ENCODE measurements around the gene PLXNA4. TPM values are rescaled to one million over a fixed set of nuclear protein-coding genes. Genes with fewer than 3 reads are reported as not detected.
"Not testable (repeated sequence)": the region's sequence is repeated elsewhere in the genome, so short reads cannot be mapped to it uniquely, and the experiment has no call there.

The PLXNA4 gene, protein sequence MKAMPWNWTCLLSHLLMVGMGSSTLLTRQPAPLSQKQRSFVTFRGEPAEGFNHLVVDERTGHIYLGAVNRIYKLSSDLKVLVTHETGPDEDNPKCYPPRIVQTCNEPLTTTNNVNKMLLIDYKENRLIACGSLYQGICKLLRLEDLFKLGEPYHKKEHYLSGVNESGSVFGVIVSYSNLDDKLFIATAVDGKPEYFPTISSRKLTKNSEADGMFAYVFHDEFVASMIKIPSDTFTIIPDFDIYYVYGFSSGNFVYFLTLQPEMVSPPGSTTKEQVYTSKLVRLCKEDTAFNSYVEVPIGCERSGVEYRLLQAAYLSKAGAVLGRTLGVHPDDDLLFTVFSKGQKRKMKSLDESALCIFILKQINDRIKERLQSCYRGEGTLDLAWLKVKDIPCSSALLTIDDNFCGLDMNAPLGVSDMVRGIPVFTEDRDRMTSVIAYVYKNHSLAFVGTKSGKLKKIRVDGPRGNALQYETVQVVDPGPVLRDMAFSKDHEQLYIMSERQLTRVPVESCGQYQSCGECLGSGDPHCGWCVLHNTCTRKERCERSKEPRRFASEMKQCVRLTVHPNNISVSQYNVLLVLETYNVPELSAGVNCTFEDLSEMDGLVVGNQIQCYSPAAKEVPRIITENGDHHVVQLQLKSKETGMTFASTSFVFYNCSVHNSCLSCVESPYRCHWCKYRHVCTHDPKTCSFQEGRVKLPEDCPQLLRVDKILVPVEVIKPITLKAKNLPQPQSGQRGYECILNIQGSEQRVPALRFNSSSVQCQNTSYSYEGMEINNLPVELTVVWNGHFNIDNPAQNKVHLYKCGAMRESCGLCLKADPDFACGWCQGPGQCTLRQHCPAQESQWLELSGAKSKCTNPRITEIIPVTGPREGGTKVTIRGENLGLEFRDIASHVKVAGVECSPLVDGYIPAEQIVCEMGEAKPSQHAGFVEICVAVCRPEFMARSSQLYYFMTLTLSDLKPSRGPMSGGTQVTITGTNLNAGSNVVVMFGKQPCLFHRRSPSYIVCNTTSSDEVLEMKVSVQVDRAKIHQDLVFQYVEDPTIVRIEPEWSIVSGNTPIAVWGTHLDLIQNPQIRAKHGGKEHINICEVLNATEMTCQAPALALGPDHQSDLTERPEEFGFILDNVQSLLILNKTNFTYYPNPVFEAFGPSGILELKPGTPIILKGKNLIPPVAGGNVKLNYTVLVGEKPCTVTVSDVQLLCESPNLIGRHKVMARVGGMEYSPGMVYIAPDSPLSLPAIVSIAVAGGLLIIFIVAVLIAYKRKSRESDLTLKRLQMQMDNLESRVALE (N-terminal part only)
- polyA plus RNA-seq (ENCODE audit: insufficient read length in 4 of 4) = 10 to 100 TPM; 13.1 to 14.7 (median 13.6) TPM

DNA sequence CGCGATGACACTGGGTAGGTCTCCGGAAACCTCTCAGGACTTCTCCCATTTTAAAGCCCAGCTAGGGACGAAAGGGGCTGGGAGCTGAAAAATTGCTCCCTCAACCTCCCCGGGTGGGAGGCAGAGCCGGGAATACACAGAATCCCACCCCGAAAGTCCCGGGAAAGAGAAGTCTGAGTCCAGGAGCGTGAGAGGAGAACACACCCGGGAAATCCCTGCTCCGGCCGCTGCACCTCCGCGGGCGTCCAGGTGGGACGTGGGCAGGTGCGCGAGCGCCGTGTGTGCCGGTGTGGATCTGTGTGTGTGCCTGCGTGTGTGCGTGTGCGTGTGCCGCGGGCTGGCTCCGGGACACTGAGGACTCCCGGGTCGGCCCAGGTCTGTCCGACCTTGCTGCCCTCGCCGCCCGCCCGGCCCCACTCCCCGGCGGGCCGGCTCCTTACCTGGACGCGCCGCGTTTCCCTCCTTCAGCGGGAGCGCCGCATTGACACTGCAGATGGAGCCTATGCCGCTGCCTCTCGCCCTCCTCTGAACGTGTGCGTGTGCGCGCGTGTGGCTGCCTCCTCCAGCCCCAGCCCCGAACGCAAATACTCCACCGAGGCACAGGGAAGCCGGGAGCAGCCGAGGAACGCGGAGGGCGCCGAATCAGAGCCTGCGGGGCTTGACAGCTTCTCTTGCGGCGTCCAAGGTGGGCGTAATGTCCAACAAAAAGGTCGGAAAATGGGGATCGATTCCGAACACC, at the start of gene PLXNA4:
PLXNA4 (minus strand) TSS at position 489 of the 739 bp plus-strand sequence. CDS start 67,777 bp downstream, outside the sequence.
- no peak for DNase-seq (ENCODE audit: low read depth in 4 of 4, low spot score in 3 of 4)

DNA sequence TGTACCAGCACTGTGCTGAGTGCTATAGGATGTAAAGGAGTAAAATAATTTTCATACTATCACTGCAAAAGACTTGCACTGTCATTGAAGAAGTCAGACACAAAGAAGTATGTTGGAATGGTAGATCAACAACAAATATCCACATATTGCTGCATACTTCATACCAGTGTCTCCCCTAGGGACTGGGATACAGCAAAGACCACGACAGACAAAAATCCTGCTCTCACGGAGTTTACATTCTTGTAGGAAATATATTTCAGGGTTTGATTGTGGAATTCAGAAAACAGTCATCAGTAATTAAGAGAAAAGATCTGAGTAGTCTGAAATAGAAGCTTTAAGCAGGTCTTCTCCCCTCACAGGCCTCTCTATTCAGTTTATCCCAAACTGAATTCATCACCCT, 49.4 kb upstream of the PLXNA4 start:
- no peak for DNase-seq (ENCODE audit: low read depth in 4 of 4, low spot score in 3 of 4)

DNA sequence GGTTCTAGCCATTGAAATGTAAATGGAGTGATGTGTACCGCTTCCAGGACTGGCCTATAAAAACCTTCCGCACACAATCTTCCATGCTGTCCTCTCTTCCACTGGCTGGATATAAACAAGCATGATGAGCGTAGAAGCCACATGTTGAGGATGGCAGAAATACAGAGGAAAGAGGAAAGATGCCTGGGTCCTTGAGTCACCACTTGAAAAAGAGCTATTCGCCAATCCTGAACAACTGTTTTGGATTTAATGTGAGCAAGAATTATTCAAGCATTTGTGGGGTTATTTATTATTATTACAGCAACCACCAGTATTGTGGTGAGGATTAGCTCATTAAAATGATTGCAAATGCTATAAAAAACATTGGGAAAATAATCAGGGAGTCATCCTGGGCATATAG, 45.8 kb upstream of the PLXNA4 start:
- DNase-seq (ENCODE audit: low read depth in 4 of 4, low spot score in 3 of 4) = no peak

DNA sequence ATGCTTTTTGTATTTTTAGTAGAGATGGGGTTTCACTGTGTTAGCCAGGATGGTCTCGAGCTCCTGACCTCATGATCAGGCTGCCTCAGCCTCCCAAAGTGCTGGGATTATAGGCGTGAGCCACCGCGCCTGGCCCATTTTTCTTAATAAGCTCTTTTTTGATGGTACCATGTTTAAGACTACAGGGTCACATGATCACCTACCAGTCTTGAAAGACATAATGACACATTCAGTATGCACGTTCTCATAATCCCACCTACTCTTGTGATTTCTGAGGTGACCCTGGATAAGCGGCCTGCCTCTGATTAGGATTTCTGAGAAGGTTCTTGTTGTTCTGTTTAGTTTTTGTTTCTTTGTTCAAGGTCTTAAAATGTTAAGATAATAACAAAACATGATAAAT, 43.7 kb upstream of the PLXNA4 start:
- no peak for DNase-seq (ENCODE audit: low read depth in 4 of 4, low spot score in 3 of 4)

DNA sequence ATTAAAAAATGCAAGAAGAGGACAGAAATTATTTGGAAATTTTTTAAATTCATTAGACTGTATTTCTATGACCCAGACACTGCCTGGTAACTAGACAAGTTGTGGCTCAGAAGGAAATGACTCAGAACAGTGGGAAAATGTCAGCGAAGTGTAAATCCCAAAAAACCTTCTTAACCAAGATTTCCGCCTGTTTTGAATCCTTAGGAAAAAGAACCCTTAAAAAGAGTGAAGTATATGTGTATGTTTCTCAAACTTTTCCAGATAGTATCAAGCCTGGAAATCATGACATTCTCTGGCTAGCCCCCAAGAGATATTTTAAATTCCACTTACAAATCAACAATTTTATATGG, 42.7 kb upstream of the PLXNA4 start:
- DNase-seq (ENCODE audit: low read depth in 4 of 4, low spot score in 3 of 4) = no peak

DNA sequence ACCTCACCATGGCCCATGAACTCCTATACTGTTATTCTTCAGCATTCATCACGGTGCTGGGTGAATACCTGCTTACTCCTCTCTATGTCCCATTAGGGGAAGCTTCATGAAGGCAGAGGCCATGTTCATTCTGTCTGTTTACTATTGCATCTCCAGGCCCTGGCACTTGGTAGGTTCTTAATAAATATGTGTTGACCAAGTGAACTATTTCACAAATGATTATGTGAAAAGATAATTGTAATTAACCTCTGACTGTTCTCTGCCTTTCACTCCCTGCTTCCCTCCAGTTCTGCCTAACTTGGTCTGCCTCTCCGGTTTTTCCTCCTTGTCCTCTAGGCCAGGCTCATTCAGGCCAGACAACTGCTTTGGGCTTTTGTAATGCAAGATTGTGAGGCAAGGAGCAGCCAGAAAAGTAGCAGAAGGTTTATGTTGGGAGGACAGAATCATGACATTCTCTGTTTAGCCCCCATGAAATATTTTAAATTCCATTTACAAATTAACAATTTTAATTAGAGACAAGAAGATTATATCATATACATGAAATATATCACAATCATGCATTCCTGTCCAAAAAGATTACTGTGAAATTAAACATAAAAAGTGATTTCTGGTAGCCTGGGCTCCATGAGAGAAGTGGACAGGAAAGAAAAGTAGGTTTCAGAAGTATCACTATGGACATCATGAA, 42.1 kb upstream of the PLXNA4 start:
- DNase-seq (ENCODE audit: low read depth in 4 of 4, low spot score in 3 of 4) = no peak

DNA sequence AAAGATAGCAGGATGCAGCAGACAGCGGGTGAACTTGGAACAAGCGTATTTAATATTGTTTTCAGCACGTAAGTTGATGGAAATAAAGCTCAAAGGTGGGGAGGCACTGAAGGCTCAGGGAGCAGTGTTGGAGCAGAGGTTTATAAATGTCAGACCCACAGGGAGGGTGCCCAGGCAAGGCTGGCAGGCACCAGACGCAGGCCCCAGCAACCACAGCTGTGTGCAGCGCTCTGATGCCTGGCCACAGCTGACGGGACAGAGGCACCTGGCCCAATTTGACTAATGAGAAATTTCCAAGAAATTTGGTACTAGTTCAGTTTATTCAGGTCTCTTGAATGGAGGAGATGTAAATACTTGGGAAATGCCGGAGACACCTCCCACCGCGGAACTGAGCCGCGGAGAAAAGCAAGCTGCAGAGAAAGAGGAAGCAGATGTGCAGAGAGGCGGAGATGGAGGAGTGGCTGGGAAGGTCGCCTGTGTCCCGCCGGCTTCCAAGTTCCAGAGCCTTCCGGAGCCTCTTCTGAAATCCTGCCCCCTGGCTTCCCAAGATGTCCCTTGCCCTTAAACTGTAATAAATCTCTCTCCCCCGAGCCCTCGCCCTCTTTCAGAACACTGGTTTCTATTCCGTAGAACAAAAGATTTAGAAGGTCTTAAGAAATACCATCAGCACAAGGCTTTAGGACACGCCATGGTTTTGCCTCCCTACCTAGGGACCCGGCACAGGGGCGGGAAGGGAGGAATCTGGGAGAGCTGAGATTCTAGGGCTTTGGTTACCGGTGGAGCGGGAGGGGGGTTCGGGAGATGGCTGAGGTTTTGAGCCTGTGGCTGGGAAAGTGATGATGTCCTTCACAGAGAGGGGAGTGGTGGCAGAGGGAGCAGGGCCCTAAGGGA, 38.4 kb upstream of the PLXNA4 start:
- DNase-seq (ENCODE audit: low read depth in 4 of 4, low spot score in 3 of 4) = peak; percentile 24 to 41 (median 28)

DNA sequence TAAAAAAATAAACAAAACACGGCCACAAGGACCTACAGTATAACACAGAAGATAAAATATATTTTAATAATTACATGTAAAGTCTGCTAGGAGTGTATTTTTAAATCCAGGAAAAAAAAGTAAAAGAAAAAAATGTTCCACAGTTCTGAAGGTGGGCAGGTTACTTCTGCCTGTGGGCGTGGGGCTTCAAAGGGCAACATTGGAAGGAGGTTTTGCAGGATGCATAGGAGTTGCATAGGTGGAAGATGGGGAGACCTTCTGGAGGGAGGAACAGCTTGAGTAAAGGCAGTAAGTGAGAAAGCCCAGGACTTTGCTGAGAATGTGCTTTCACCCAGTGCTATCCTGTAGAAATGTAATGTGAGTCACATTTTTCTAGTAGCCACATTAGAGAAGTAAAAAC, 37.5 kb upstream of the PLXNA4 start:
- DNase-seq (ENCODE audit: low read depth in 4 of 4, low spot score in 3 of 4) = no peak

DNA sequence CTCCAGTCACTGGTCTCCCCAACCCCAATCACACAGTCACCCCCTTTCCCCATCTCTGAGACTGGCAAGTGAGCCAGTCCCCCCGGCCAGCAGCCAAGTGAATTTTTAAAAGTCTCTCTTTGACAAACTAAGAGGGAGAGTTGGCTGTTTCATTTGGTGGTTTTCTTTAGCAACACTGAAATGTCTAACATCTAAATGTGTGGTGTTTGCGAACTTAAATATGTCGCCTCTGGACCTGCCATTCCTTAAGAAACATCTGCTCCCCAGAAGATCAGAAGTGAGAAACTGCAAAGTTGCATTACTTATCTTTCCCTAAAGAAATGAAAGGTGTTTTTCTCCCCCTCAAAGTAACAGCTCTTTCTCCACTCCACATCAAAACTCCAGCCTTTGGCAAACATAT, 34.7 kb upstream of the PLXNA4 start:
- no peak for DNase-seq (ENCODE audit: low read depth in 4 of 4, low spot score in 3 of 4)

DNA sequence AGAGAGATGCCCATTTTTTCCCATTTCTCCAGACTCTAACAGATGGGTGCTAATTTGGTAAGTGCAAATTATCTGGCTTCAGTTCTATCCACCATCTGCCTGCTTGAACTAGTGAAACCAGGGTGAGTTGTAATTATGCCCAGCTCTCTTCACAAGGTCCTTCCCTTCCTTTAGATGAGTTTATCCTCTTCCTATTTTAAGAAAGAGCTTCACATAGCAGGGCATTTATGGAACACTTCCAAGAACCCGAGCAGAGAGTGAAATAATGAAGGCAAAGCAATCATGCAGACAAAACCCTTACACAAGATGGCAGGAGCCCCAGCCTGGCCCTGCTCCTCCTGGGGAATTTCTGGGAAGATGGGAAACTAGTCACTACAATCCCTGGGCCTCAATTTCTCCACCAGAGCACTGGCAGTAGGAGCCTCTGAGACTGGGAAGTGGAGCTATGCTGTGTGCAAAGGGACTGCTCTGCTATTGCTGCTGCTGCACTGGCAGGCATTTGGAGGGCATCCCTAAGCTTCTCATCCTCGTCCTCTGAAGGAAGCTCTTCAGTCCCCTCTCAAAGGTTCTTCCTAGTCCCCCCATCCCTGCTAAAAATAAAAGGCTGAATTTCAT, 33.7 kb upstream of the PLXNA4 start:
- DNase-seq (ENCODE audit: low read depth in 4 of 4, low spot score in 3 of 4) = no peak

DNA sequence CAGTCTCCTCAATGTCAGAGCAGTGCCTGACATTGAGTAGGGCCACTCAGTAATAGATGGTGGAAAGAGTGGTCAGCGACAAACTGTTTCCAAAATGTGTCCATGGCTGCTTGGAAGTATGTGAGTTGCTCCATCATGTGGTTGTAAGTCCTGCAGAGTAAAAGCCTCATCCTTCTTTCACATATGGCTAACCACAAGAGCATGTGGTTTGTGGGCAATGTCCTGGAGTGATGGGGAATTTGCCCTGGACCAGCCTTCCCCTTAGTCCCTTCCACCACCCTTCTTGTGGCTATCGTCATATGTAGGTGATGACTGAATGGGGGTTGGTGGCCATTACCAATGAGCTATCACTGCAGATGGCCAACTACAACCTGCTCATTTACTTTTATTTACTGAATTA, 33.0 kb upstream of the PLXNA4 start:
- no peak for DNase-seq (ENCODE audit: low read depth in 4 of 4, low spot score in 3 of 4)

DNA sequence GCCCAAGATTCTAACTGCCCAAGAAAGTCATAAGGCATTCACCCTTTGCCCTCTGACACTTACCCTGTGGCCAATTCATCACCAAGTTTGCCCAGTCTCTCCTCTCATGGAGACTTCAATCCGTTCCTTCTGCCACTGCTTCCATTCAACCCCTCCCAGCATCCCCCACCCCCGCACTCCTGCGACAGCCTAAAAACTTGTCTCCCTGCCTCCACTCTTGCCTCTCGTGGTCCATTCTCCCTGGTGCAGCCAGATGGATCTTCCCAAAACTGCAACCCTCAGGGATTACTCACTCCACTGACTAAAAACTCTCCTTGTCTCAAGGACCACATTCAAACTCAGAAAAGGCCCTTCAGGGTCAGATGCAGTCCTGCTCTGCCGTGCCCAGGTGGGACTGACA, 32.3 kb upstream of the PLXNA4 start:
- DNase-seq (ENCODE audit: low read depth in 4 of 4, low spot score in 3 of 4) = no peak

DNA sequence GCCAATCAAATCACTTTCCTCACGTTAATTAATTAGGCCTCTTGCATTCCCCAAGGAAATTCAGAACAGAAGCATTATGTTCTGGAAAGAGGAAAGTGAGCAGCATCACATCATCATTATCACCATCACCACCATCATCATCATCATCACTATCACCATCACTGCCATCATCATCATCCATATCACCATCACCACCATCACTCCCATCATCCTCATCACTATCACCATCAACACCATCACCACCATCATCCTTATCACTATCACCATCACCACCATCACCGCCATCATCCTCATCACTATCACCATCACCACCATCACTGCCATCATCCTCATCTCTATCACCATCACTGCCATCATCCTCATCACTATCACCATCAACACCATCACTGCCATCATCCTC, 31.4 kb upstream of the PLXNA4 start:
- no peak for DNase-seq (ENCODE audit: low read depth in 4 of 4, low spot score in 3 of 4)

DNA sequence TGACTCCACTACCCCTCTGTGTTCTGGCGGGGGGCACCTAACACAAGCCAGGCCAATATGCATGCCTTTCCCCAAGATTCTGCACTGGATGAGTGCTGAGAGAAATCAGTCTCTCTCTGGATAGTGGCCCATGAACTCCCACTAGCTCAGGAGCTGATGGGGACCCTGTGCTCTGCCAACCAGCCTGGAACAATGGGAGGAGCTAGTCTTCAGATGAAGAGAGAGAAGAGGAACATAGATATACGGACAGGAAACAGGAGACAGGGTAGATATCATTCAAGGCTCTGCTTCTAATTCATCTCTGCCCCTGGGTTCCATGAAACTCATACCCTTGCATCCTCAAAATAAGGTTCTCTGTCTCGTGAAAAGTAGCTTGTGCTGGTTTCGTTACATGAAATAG, 27.9 kb upstream of the PLXNA4 start:
- DNase-seq (ENCODE audit: low read depth in 4 of 4, low spot score in 3 of 4) = no peak

DNA sequence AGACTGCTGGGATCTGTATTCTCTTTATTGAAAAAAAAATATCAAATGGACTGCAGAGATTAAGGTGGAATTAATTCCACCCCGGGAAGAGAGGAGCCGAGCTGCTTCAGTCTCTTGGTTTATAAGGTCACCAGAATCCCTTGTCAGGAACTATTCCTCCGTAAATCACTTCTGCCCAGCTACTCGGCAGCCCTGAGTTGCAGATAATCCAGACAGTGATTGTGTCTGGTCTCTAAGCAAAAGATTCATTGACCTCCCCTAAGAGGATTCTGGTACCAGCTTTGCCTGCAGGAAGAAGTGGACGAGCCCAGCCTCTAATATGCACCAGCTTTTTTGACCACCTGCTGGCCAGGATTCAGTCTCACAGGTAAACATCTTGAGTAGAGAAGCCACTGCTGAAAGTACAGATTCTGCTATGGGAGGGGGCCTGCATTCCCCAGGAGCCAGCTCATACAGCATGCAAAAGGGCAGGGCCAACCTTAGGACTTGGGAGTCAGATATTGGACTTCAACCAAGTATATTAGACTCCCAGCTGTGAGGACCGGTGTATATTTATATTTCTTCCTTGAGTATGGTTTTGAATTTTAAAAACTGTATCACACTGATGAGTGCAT, 27.1 kb upstream of the PLXNA4 start:
- no peak for DNase-seq (ENCODE audit: low read depth in 4 of 4, low spot score in 3 of 4)

DNA sequence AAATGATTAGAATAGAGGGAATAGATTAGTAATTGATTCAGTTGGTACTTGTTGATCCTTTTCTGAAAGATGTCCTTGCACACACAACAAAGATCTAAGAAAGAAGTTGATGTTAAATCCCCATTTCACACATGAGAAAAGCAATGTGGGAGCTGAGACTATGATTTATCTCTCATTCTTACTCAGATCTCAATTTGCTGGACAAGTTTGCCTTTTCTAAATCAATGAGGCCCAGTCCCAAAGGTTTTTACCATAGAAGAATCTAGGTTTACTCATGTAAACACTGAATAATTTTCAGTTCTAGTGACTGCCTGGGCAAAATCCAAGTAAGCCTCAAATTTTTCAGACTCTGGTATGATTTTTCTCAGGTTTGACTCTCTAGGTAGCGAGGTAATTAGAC, 25.5 kb upstream of the PLXNA4 start:
- no peak for DNase-seq (ENCODE audit: low read depth in 4 of 4, low spot score in 3 of 4)

DNA sequence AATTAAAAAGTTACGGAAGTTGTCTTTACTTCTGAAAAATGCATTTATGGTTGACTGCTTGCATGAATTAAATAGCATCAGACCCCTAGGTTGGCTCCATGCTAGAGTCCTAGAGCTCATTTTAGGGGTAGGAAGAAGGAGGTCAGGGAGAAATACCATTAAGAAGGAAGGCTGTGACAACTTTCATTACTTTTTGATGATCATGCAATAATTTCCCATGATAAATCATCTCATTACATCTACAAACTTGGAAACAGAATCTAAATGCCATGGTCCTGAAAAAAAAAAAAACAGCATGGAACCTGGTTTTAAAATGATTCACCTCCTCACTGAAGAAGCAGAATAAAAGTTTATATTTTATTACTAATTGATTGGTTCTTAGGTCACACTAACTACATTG, 20.3 kb upstream of the PLXNA4 start:
- no peak for DNase-seq (ENCODE audit: low read depth in 4 of 4, low spot score in 3 of 4)

DNA sequence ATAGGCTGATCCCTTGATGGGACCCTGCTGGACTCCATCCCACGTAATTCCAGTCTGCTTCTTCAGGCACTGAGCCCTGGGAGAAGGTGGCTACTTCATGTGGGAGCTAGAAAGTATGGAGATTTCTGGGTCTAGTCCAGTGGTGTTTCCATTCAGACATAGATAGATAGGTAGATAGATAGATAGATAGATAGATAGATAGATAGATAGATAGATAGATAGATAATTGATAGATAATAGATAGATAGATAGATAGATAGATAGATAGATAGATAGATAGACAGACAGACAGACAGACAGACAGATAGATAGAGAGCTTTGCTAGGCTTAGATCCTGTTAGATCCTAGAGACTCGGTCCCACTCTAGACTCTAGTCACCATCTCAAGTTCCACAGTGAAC, 18.5 kb upstream of the PLXNA4 start:
- DNase-seq (ENCODE audit: low read depth in 4 of 4, low spot score in 3 of 4) = not testable (repeated sequence)

All from right renal pelvis (tissue), 4 donors.